Skeletal muscle tissue (tissue), 4 donors: Measurements from ENCODE around the gene POU2F1. TPM values are rescaled to one million over a fixed set of nuclear protein-coding genes. Genes with fewer than 3 reads are reported as not detected.

ENCODE experiments used
- H3K27ac ChIP-seq: one replicate; pipeline ENCODE4 v1.7.0; 2013; ENCODE audit warnings: mild to moderate bottlenecking, low read depth, low read length, inconsistent platforms
- H3K27me3 ChIP-seq, 3 donors: one replicate each; pipeline ENCODE4 v1.7.0; 2013; ENCODE audit warnings: low read length in 3 of 3; ENCODE audit not compliant: control insufficient read depth in 3 of 3, insufficient read depth in 3 of 3
- H3K36me3 ChIP-seq, 3 donors: one replicate each; pipeline ENCODE4 v1.7.0; 2013; ENCODE audit warnings: low read length in 3 of 3; ENCODE audit not compliant: control insufficient read depth in 3 of 3, insufficient read depth in 3 of 3
- H3K4me1 ChIP-seq, 3 donors: one replicate each; pipeline ENCODE4 v1.7.0; 2013; ENCODE audit warnings: low read length in 3 of 3, mild to moderate bottlenecking in 3 of 3; ENCODE audit not compliant: control insufficient read depth in 3 of 3, insufficient read depth in 3 of 3
- H3K4me3 ChIP-seq, 3 donors: one replicate each; pipeline ENCODE4 v1.7.0; 2013; ENCODE audit warnings: low read length in 3 of 3
- H3K9ac ChIP-seq, 3 donors: one replicate each; pipeline ENCODE4 v1.7.0; 2013; ENCODE audit warnings: low read length in 3 of 3, mild to moderate bottlenecking in 3 of 3, moderate library complexity in 2 of 3, low read depth in 1 of 3
- H3K9me3 ChIP-seq, 3 donors: one replicate each; pipeline ENCODE4 v1.7.0; 2013; ENCODE audit warnings: low read length in 3 of 3; ENCODE audit not compliant: control insufficient read depth in 3 of 3
- total RNA-seq: library from RNA; depleted of rRNA; stranded (reverse); fragments of >200 nt; gene quantifications from one replicate; pipeline ENCODE4 v1.2.3, GENCODE V29; 2014
- donor health status: Osteomylitis.

Gene POU2F1
- total RNA-seq, 1 donor from 2014 or later: 11.5 TPM

- Histone ChIP-seq H3K4me1 (peaks cover 0 to 11% (median 2%) of the 10 kb centered on the region in 3 donors), H3K9ac (no peak overlapping the region), H3K36me3 (peaks cover 0 to under 1% (median 0%) of the 10 kb centered on the region in 3 donors), H3K4me3 (no peak overlapping the region), H3K27ac (no peak overlapping the region), H3K27me3 (no peaks in the 10 kb centered on the region), H3K9me3 (no peaks in the 10 kb centered on the region)
These were observed 122.2 kb downstream of the POU2F1 start for GRCh38 chr1:167342846-167343245.

- H3K27me3 ChIP-seq: no peaks in the 10 kb centered on the region
- no peak overlapping the region for H3K27ac ChIP-seq
- H3K9me3 ChIP-seq: no peaks in the 10 kb centered on the region
- no peak overlapping the region for H3K9ac ChIP-seq
- H3K4me3 ChIP-seq: no peak overlapping the region
- H3K36me3 ChIP-seq: no peaks in the 10 kb centered on the region
- peaks cover 0 to 11% (median 2%) of the 10 kb centered on the region in 3 donors for H3K4me1 ChIP-seq
These were observed 123.4 kb downstream of the POU2F1 start for GRCh38 chr1:167344112-167344511.

DNA sequence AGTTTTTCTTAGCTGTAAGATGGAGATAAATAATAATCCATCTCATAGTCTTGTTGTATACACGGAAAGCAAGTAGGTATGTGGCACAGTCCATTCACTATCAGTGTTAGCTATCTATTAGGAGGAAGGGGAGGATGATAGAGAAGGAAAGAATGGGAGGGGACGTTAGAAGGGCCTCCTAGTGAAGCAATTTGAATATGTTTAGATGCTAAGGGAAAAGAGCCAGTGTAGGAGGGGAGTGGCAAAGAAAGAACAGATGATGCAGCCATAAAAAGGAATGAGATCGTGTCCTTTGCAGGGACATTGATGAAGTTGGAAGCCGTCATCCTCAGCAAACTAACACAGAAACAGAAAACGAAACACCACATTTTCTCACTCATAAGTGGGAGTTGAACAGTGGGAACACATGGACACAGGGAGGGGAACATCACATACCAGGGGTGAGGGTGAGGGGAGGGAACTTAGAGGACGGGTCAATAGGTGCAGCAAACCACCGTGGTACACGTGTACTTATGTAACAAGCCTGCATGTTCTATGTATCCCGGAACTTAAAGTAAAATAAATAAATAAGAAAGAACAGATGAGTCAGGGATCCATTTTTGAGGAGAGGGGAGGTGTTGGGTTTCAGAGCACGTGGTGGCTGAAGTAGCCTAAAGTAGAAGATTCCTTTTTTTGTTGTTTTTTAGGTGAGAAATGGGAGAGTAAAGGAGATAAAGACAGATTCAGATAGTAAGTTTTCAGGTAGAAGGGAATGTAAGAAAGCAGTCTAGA is 124.1 kb downstream of the POU2F1 start:
- Histone ChIP-seq H3K9me3 (no peaks in the 10 kb centered on the region), H3K27ac (no peak overlapping the region), H3K27me3 (no peaks in the 10 kb centered on the region), H3K36me3 (no peaks in the 10 kb centered on the region), H3K9ac (no peak overlapping the region), H3K4me3 (no peak overlapping the region), H3K4me1 (peaks cover 0 to 11% (median 2%) of the 10 kb centered on the region in 3 donors)

GRCh38 chr1:167345386-167345733 is 124.7 kb downstream of the POU2F1 start:
- peaks cover 0 to 11% (median 2%) of the 10 kb centered on the region in 3 donors for H3K4me1 ChIP-seq
- H3K9ac ChIP-seq: no peak overlapping the region
- H3K9me3 ChIP-seq: no peaks in the 10 kb centered on the region
- H3K27ac ChIP-seq: no peak overlapping the region
- no peaks in the 10 kb centered on the region for H3K27me3 ChIP-seq
- no peak overlapping the region for H3K4me3 ChIP-seq
- H3K36me3 ChIP-seq: no peaks in the 10 kb centered on the region

- no peaks in the 10 kb centered on the region for H3K4me1 ChIP-seq
- H3K9me3 ChIP-seq: no peaks in the 10 kb centered on the region
- no peak overlapping the region for H3K9ac ChIP-seq
- H3K4me3 ChIP-seq: no peak overlapping the region
- no peaks in the 10 kb centered on the region for H3K36me3 ChIP-seq
- no peaks in the 10 kb centered on the region for H3K27me3 ChIP-seq
- no peak overlapping the region for H3K27ac ChIP-seq
These were observed 136.6 kb downstream of the POU2F1 start for GRCh38 chr1:167357305-167357704.

DNA sequence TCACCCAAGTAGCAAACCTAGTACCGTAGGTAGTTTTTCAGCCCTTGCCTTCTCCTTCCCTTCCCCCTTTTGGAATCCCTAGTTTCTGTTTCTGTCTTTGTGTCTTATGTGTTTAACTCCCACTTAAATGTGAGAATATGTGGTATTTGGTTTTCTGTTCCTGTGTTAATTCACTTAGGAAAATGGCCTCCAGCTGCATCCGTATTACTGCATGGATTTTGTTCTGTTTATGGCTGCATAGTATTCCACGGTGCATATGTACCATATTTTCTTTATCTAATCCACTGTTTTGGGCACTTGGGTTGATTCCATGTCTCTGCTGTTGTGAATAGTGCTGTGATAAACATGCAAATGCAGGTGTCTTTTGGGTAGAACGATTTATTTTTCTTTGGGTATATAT is 138.6 kb downstream of the POU2F1 start:
- Histone ChIP-seq H3K9ac (no peak overlapping the region), H3K4me3 (no peak overlapping the region), H3K9me3 (no peaks in the 10 kb centered on the region), H3K27me3 (no peaks in the 10 kb centered on the region), H3K4me1 (no peaks in the 10 kb centered on the region), H3K27ac (no peak overlapping the region), H3K36me3 (no peaks in the 10 kb centered on the region)

DNA sequence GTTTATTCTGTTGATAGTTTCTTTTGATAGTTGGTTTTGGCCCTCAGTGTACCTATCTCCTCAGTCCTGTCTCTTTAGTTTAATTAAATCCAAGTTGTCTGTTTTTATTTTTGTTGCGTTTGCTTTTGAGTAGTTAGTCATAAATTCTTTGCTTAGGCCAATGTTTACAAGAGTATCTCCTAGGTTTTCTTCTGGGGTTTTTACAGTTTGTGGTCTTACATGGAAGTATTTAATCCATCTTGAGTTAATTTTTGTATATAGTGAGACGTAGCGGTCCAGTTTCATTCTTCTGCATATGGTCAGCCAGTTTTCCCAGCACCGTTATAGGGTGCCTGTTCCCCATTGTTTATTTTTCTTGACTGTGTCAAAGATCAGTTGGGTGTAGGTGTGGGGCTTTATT is 139.4 kb downstream of the POU2F1 start:
- H3K4me3 ChIP-seq: no peak overlapping the region
- H3K9me3 ChIP-seq: no peaks in the 10 kb centered on the region
- H3K9ac ChIP-seq: no peak overlapping the region
- no peaks in the 10 kb centered on the region for H3K4me1 ChIP-seq
- H3K27ac ChIP-seq: no peak overlapping the region
- H3K27me3 ChIP-seq: no peaks in the 10 kb centered on the region
- no peaks in the 10 kb centered on the region for H3K36me3 ChIP-seq

DNA sequence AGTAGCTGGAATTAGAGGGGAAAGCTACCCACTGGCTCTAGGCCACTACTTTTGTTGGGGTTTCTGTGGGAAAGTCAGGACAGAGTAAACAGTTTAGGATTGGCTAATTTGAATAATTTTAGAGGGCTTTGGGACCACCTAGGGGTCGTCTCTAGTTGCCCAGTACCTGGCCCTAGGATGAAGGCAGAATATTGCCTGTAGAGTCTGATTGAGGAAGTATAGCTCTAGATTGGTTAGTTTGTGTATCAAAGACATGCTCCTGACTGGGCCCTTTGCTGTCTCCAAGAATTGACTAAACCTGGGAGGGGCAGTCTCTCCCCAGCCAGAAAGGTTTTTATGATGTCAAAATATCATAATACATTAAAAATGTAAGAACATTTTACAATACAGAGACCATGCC is 142.0 kb downstream of the POU2F1 start:
- no peaks in the 10 kb centered on the region for H3K9me3 ChIP-seq
- no peak overlapping the region for H3K27ac ChIP-seq
- H3K4me3 ChIP-seq: no peak overlapping the region
- no peaks in the 10 kb centered on the region for H3K4me1 ChIP-seq
- H3K27me3 ChIP-seq: no peaks in the 10 kb centered on the region
- H3K36me3 ChIP-seq: peaks cover 0 to 8% (median 0%) of the 10 kb centered on the region in 3 donors
- no peak overlapping the region for H3K9ac ChIP-seq

DNA sequence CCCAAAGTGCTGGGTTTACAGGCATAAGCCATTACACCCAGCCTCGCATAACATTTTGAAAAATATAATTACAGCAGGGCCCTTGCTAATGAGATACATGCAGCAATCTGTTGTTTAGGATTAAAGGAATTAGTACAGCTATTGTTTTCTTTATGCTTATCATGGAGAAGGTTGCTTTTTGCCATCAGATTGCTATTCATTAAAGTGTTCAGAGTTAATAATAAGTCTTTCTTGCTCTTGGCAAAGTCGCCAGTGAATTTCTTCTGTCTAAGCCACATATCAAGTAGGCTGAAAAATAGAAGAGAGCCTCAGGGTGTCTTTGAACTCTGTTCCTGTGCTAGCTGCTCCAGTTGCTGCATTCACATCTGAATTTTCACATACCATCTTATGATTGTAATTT is 144.1 kb downstream of the POU2F1 start:
- peaks cover 0 to 6% (median 0%) of the 10 kb centered on the region in 3 donors for H3K4me1 ChIP-seq
- H3K27ac ChIP-seq: no peak overlapping the region
- H3K9ac ChIP-seq: no peak overlapping the region
- H3K36me3 ChIP-seq: peaks cover 0 to 8% (median 0%) of the 10 kb centered on the region in 3 donors
- no peaks in the 10 kb centered on the region for H3K9me3 ChIP-seq
- H3K4me3 ChIP-seq: no peak overlapping the region
- no peaks in the 10 kb centered on the region for H3K27me3 ChIP-seq

DNA sequence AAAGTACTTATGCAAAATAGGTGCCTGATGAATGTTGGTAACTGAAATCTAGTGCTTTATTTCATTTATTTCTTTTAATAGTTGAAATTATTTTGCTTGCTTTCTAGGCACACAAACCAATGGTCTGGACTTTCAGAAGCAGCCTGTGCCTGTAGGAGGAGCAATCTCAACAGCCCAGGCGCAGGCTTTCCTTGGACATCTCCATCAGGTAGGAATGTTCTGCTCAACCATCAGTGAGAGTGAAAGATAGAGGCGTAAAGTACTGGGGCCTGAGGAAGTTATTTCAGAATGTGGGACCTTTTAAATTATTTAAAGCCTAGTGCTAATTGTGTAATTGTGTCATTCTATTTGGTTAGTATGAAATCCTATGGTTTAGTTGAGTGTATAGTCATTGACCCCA is 144.7 kb downstream of the POU2F1 start:
- Histone ChIP-seq H3K27ac (no peak overlapping the region), H3K9ac (no peak overlapping the region), H3K4me3 (no peak overlapping the region), H3K4me1 (peaks cover 0 to 6% (median 0%) of the 10 kb centered on the region in 3 donors), H3K36me3 (peaks cover 0 to 8% (median 0%) of the 10 kb centered on the region in 3 donors), H3K27me3 (no peaks in the 10 kb centered on the region), H3K9me3 (no peaks in the 10 kb centered on the region)
